Measurements from ENCODE around the gene ZNF197.
A peak's percentile ranks its signal among the peaks of the same experiment; 100 is the strongest.

ZNF197 gene

DNA sequence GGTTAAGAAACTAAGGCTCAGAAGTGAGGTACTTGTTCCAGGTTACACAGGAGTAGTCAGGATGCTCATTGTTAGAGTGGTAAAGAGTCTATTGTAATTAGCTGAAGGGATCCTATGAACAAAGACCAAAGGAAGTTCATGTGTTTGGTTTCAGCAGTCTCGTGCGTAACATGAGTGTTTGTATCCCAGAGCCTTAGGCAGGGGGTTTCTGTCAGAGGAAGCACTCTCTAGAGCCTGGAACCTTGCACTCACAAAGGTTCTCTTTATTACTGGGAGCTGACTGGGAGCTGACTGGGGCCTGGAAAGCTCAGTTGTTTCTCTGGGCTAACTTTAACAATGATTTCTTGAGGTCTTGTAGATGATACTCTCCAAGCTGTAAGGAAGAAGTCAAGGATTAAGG is 3.9 kb downstream of the ZNF197 start:
- Histone ChIP-seq H3K36me3 (ENCODE audit: insufficient read depth, low read length) (peaks cover 38% of the 10 kb centered on the region), H3K9ac (ENCODE audit: low read depth, low read length) (no peak overlapping the region), H3K4me2 (ENCODE audit: low read length) (no peak overlapping the region), H3K4me3 (ENCODE audit: low read length) (no peak overlapping the region), H3K27me3 (ENCODE audit: control insufficient read depth, insufficient read depth, low read length) (no peaks in the 10 kb centered on the region), H3K4me1 (ENCODE audit: control insufficient read depth, insufficient read depth, low read length) (peaks cover 13% of the 10 kb centered on the region), H3K9me3 (replicated peaks; ENCODE audit: low read length) (no peaks in the 10 kb centered on the region)

DNA sequence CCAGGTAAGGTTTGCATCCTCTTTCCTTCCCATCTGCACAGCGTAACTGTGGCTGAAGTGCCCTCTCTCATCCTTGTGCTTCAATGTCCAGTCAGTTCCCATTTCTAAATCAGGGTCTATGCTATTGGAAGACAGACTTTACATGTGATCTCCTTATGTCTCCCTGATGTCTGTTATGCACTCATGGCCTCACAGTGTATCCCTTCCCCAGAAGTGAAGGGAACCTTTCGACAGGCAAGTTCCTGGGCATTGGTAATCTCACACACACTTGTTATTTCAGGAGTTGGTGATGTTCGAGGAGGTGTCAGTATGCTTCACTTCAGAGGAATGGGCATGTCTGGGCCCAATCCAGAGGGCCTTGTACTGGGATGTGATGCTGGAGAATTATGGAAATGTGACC is 7.4 kb downstream of the ZNF197 start:
- no peaks in the 10 kb centered on the region for H3K27me3 ChIP-seq (ENCODE audit: control insufficient read depth, insufficient read depth, low read length)
- H3K9ac ChIP-seq (ENCODE audit: low read depth, low read length): no peak overlapping the region
- peaks cover 56% of the 10 kb centered on the region for H3K36me3 ChIP-seq (ENCODE audit: insufficient read depth, low read length)
- H3K9me3 ChIP-seq (replicated peaks; ENCODE audit: low read length): no peaks in the 10 kb centered on the region
- no peak overlapping the region for H3K4me3 ChIP-seq (ENCODE audit: low read length)
- no peak overlapping the region for H3K4me2 ChIP-seq (ENCODE audit: low read length)
- H3K4me1 ChIP-seq (ENCODE audit: control insufficient read depth, insufficient read depth, low read length): no peaks in the 10 kb centered on the region

DNA sequence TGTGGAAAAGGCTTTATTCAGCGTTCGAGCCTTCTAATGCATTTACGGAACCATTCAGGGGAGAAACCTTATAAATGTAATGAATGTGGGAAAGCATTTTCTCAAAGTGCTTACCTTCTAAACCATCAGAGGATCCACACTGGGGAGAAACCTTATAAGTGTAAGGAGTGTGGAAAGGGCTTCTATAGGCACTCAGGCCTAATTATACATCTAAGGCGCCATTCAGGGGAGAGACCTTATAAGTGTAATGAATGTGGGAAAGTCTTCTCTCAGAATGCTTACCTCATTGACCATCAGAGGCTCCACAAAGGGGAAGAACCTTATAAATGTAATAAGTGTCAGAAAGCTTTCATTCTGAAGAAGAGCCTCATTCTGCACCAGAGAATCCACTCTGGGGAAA is 17.5 kb downstream of the ZNF197 start:
- Histone ChIP-seq H3K36me3 (ENCODE audit: insufficient read depth, low read length) (peaks cover 56% of the 10 kb centered on the region), H3K27me3 (ENCODE audit: control insufficient read depth, insufficient read depth, low read length) (no peaks in the 10 kb centered on the region), H3K4me1 (ENCODE audit: control insufficient read depth, insufficient read depth, low read length) (no peaks in the 10 kb centered on the region), H3K9ac (ENCODE audit: low read depth, low read length) (no peak overlapping the region), H3K4me3 (ENCODE audit: low read length) (no peak overlapping the region), H3K9me3 (replicated peaks; ENCODE audit: low read length) (peaks cover 25% of the 10 kb centered on the region), H3K4me2 (ENCODE audit: low read length) (no peak overlapping the region)

DNA sequence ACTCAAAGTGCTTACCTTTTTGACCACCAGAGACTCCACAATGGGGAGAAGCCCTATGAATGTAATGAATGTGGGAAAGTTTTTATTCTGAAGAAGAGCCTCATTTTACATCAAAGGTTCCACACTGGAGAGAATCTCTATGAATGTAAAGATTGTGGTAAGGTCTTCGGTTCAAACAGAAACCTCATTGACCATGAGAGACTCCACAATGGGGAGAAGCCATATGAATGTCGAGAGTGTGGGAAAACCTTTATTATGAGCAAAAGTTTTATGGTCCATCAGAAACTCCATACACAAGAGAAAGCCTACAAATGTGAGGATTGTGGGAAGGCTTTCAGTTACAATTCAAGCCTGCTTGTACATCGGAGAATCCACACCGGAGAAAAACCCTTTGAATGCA is 18.2 kb downstream of the ZNF197 start:
- no peak overlapping the region for H3K4me3 ChIP-seq (ENCODE audit: low read length)
- H3K9me3 ChIP-seq (replicated peaks; ENCODE audit: low read length): peaks cover 25% of the 10 kb centered on the region
- no peak overlapping the region for H3K4me2 ChIP-seq (ENCODE audit: low read length)
- H3K4me1 ChIP-seq (ENCODE audit: control insufficient read depth, insufficient read depth, low read length): peaks cover 3% of the 10 kb centered on the region
- H3K9ac ChIP-seq (ENCODE audit: low read depth, low read length): no peak overlapping the region
- H3K27me3 ChIP-seq (ENCODE audit: control insufficient read depth, insufficient read depth, low read length): no peaks in the 10 kb centered on the region
- H3K36me3 ChIP-seq (ENCODE audit: insufficient read depth, low read length): peaks cover 49% of the 10 kb centered on the region

DNA sequence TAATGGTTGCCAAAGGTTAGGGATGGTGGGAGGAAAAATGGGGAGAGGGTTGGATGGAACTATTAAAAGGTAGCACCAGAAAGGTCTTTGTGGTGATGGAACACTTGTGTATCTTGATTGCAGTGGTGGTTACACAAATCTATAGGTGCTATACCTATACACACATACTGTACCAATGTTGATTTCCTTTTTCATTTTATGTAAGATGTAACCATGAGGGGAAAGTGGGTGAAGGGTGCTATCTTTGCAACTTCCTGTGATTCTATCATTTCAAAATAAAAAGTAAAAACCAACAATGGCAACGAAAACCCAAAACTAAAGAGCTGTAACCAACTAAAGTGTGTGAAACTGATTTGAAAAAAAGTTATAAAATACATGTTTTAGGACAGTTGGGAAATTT is 22.9 kb downstream of the ZNF197 start:
- Histone ChIP-seq H3K27me3 (ENCODE audit: control insufficient read depth, insufficient read depth, low read length) (no peaks in the 10 kb centered on the region), H3K4me1 (ENCODE audit: control insufficient read depth, insufficient read depth, low read length) (peaks cover 7% of the 10 kb centered on the region), H3K4me3 (ENCODE audit: low read length) (no peak overlapping the region), H3K4me2 (ENCODE audit: low read length) (peak overlapping the region; percentile 83), H3K9me3 (replicated peaks; ENCODE audit: low read length) (peaks cover 10% of the 10 kb centered on the region), H3K36me3 (ENCODE audit: insufficient read depth, low read length) (peaks cover 35% of the 10 kb centered on the region), H3K9ac (ENCODE audit: low read depth, low read length) (no peak overlapping the region)

GRCh38 chr3:44648564-44649229 is 23.9 kb downstream of the ZNF197 start, which contains the start of gene ZNF35:
TSS of gene ZNF35 (plus strand) at chr3:44648732. CDS start at chr3:44651068, 2,336 bp downstream.
- H3K9ac ChIP-seq (ENCODE audit: low read depth, low read length): peak within 1 kb of the TSS; percentile 92
- H3K27me3 ChIP-seq (ENCODE audit: control insufficient read depth, insufficient read depth, low read length): no peaks in the 10 kb centered on the region
- peak within 1 kb of the TSS; percentile 88 for H3K4me3 ChIP-seq (ENCODE audit: low read length)
- peak within 1 kb of the TSS; percentile 83 for H3K4me2 ChIP-seq (ENCODE audit: low read length)
- H3K4me1 ChIP-seq (ENCODE audit: control insufficient read depth, insufficient read depth, low read length): peaks cover 7% of the 10 kb centered on the region
- H3K36me3 ChIP-seq (ENCODE audit: insufficient read depth, low read length): peaks cover 35% of the 10 kb centered on the region
- H3K9me3 ChIP-seq (replicated peaks; ENCODE audit: low read length): peaks cover under 1% of the 10 kb centered on the region

- peaks cover 7% of the 10 kb centered on the region for H3K4me1 ChIP-seq (ENCODE audit: control insufficient read depth, insufficient read depth, low read length)
- H3K9ac ChIP-seq (ENCODE audit: low read depth, low read length): no peak overlapping the region
- no peaks in the 10 kb centered on the region for H3K27me3 ChIP-seq (ENCODE audit: control insufficient read depth, insufficient read depth, low read length)
- H3K9me3 ChIP-seq (replicated peaks; ENCODE audit: low read length): no peaks in the 10 kb centered on the region
- H3K4me2 ChIP-seq (ENCODE audit: low read length): peak overlapping the region; percentile 83
- peak overlapping the region; percentile 88 for H3K4me3 ChIP-seq (ENCODE audit: low read length)
- H3K36me3 ChIP-seq (ENCODE audit: insufficient read depth, low read length): peaks cover 41% of the 10 kb centered on the region
Observed at GRCh38 chr3:44649709-44650108, 24.9 kb downstream of the ZNF197 start.

- peaks cover 81% of the 10 kb centered on the region for H3K36me3 ChIP-seq (ENCODE audit: insufficient read depth, low read length)
- H3K27me3 ChIP-seq (ENCODE audit: control insufficient read depth, insufficient read depth, low read length): no peaks in the 10 kb centered on the region
- no peak overlapping the region for H3K4me3 ChIP-seq (ENCODE audit: low read length)
- no peak overlapping the region for H3K4me2 ChIP-seq (ENCODE audit: low read length)
- no peaks in the 10 kb centered on the region for H3K4me1 ChIP-seq (ENCODE audit: control insufficient read depth, insufficient read depth, low read length)
- H3K9me3 ChIP-seq (replicated peaks; ENCODE audit: low read length): peaks cover 11% of the 10 kb centered on the region
- H3K9ac ChIP-seq (ENCODE audit: low read depth, low read length): no peak overlapping the region
Observed at GRCh38 chr3:44654039-44654438, 29.2 kb downstream of the ZNF197 start.

GRCh38 chr3:44659015-44659414 is 34.2 kb downstream of the ZNF197 start:
- H3K9me3 ChIP-seq (replicated peaks; ENCODE audit: low read length): peaks cover 22% of the 10 kb centered on the region
- no peak overlapping the region for H3K4me3 ChIP-seq (ENCODE audit: low read length)
- no peaks in the 10 kb centered on the region for H3K27me3 ChIP-seq (ENCODE audit: control insufficient read depth, insufficient read depth, low read length)
- H3K36me3 ChIP-seq (ENCODE audit: insufficient read depth, low read length): peaks cover 77% of the 10 kb centered on the region
- no peaks in the 10 kb centered on the region for H3K4me1 ChIP-seq (ENCODE audit: control insufficient read depth, insufficient read depth, low read length)
- no peak overlapping the region for H3K9ac ChIP-seq (ENCODE audit: low read depth, low read length)
- H3K4me2 ChIP-seq (ENCODE audit: low read length): no peak overlapping the region

GRCh38 chr3:44659434-44659833 is 34.6 kb downstream of the ZNF197 start:
- H3K36me3 ChIP-seq (ENCODE audit: insufficient read depth, low read length): peaks cover 73% of the 10 kb centered on the region
- H3K27me3 ChIP-seq (ENCODE audit: control insufficient read depth, insufficient read depth, low read length): no peaks in the 10 kb centered on the region
- H3K4me1 ChIP-seq (ENCODE audit: control insufficient read depth, insufficient read depth, low read length): no peaks in the 10 kb centered on the region
- no peak overlapping the region for H3K9ac ChIP-seq (ENCODE audit: low read depth, low read length)
- no peak overlapping the region for H3K4me2 ChIP-seq (ENCODE audit: low read length)
- H3K9me3 ChIP-seq (replicated peaks; ENCODE audit: low read length): peaks cover 22% of the 10 kb centered on the region
- no peak overlapping the region for H3K4me3 ChIP-seq (ENCODE audit: low read length)

GRCh38 chr3:44661189-44661588 is 36.4 kb downstream of the ZNF197 start:
- Histone ChIP-seq H3K27me3 (ENCODE audit: control insufficient read depth, insufficient read depth, low read length) (no peaks in the 10 kb centered on the region), H3K4me1 (ENCODE audit: control insufficient read depth, insufficient read depth, low read length) (no peaks in the 10 kb centered on the region), H3K4me3 (ENCODE audit: low read length) (no peak overlapping the region), H3K4me2 (ENCODE audit: low read length) (no peak overlapping the region), H3K9me3 (replicated peaks; ENCODE audit: low read length) (peaks cover 22% of the 10 kb centered on the region), H3K9ac (ENCODE audit: low read depth, low read length) (no peak overlapping the region), H3K36me3 (ENCODE audit: insufficient read depth, low read length) (peaks cover 59% of the 10 kb centered on the region)

DNA sequence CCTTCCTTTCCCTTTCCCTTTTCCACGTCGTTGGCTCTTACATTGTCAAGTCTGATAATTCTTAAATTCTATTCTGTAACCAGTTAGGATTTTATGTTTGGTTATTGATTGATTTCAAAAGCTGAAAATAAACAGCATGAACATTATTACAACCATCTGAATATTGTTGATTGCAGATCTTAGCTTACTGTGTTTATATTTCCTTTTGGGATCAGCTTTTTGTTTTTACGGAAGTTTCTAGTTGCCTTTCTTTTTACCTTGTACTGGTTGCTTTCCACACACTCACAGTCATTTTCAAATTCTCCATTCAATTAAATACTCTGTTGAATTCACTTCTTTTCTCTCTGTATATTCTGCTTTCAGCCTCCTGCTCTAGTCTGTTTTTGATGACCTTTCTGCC is 40.3 kb downstream of the ZNF197 start:
- H3K9ac ChIP-seq (ENCODE audit: low read depth, low read length): no peak overlapping the region
- no peak overlapping the region for H3K4me3 ChIP-seq (ENCODE audit: low read length)
- no peaks in the 10 kb centered on the region for H3K27me3 ChIP-seq (ENCODE audit: control insufficient read depth, insufficient read depth, low read length)
- peaks cover 11% of the 10 kb centered on the region for H3K4me1 ChIP-seq (ENCODE audit: control insufficient read depth, insufficient read depth, low read length)
- peaks cover 20% of the 10 kb centered on the region for H3K36me3 ChIP-seq (ENCODE audit: insufficient read depth, low read length)
- no peak overlapping the region for H3K4me2 ChIP-seq (ENCODE audit: low read length)
- H3K9me3 ChIP-seq (replicated peaks; ENCODE audit: low read length): peaks cover under 1% of the 10 kb centered on the region
